HepG2 (cell line): ENCODE data around the gene ATG9A. TPM values are rescaled to one million over a fixed set of nuclear protein-coding genes. Genes with fewer than 3 reads are reported as not detected.

ENCODE experiments used
- ARHGAP35 ChIP-seq: sonication (generic); formaldehyde crosslinking; IDR thresholded peaks from 2 replicates; pipeline ENCODE4 v1.9.0; 2022; ENCODE audit warnings: mild to moderate bottlenecking, inconsistent platforms, moderate library complexity, missing genetic modification reagents, borderline replicate concordance
- ARID2 ChIP-seq: sonication (generic); formaldehyde crosslinking; IDR thresholded peaks from 2 replicates; pipeline ENCODE4 v1.8.1; 2022; ENCODE audit warnings: mild to moderate bottlenecking, missing genetic modification reagents, borderline replicate concordance
- ELF3 ChIP-seq: IDR thresholded peaks from 2 replicates; pipeline ENCODE4 v1.6.1; 2016; ENCODE audit warnings: missing genetic modification reagents, missing compliant biosample characterization
- FOXA1 ChIP-seq, 2 experiments: fragments of 450-650 bp in 1 of 2; sonication (generic) in 1 of 2; formaldehyde crosslinking in 1 of 2; IDR thresholded peaks; 2 replicates each; pipeline versions ENCODE4 v1.4.0 to v1.6.1; 2016 to 2020; ENCODE audit warnings: missing genetic modification reagents in 1 of 2
- GPN1 ChIP-seq: sonication (generic); formaldehyde crosslinking; IDR thresholded peaks from 2 replicates; pipeline ENCODE4 v1.5.1; 2020; ENCODE audit warnings: missing genetic modification reagents, borderline replicate concordance
- HOXA5 ChIP-seq: sonication (generic); formaldehyde crosslinking; IDR thresholded peaks from 2 replicates; pipeline ENCODE4 v1.4.0; 2020; ENCODE audit warnings: missing genetic modification reagents
- KMT2A ChIP-seq: sonication (generic); formaldehyde crosslinking; IDR thresholded peaks from 2 replicates; pipeline ENCODE4 v1.4.0; 2020; ENCODE audit warnings: missing genetic modification reagents
- MBD4 ChIP-seq: IDR thresholded peaks from 2 replicates; pipeline ENCODE4 v1.6.1; 2012; ENCODE audit warnings: low read length, inconsistent platforms, borderline replicate concordance
- MYC ChIP-seq: sonication (generic); formaldehyde crosslinking; IDR thresholded peaks from 2 replicates; pipeline ENCODE4 v1.9.0; 2021; ENCODE audit warnings: missing genetic modification reagents, borderline replicate concordance
- NFRKB ChIP-seq: fragments of 450-650 bp; IDR thresholded peaks from 2 replicates; pipeline ENCODE4 v1.6.1; 2017
- REL ChIP-seq: sonication (generic); formaldehyde crosslinking; conservative IDR thresholded peaks from 2 replicates; pipeline ENCODE4 v1.8.0; 2022; ENCODE audit warnings: mild to moderate bottlenecking, missing genetic modification reagents, moderate library complexity
- RORA ChIP-seq: sonication (generic); formaldehyde crosslinking; IDR thresholded peaks from 2 replicates; pipeline ENCODE4 v1.5.0; 2020; ENCODE audit warnings: mild to moderate bottlenecking, missing genetic modification reagents, moderate library complexity
- THAP11 ChIP-seq: IDR thresholded peaks from 2 replicates; pipeline ENCODE4 v1.6.1; 2016; ENCODE audit warnings: missing biosample characterization, missing genetic modification reagents
- ZBTB3 ChIP-seq: sonication (generic); formaldehyde crosslinking; IDR thresholded peaks from 2 replicates; pipeline ENCODE4 v1.4.0; 2020; ENCODE audit warnings: low read depth, mild to moderate bottlenecking, moderate library complexity, missing genetic modification reagents, borderline replicate concordance
- ZFY ChIP-seq: sonication (generic); formaldehyde crosslinking; IDR thresholded peaks from 2 replicates; pipeline ENCODE4 v1.4.0; 2020; ENCODE audit warnings: missing genetic modification reagents
- ZNF225 ChIP-seq: sonication (generic); formaldehyde crosslinking; IDR thresholded peaks from 2 replicates; pipeline ENCODE4 v1.4.0; 2020; ENCODE audit warnings: mild to moderate bottlenecking, missing genetic modification reagents
- ZNF430 ChIP-seq: sonication (generic); formaldehyde crosslinking; IDR thresholded peaks from 2 replicates; pipeline ENCODE4 v1.9.0; 2021; ENCODE audit warnings: mild to moderate bottlenecking, missing genetic modification reagents
- ZNF660 ChIP-seq: sonication (generic); formaldehyde crosslinking; IDR thresholded peaks from 2 replicates; pipeline ENCODE4 v1.5.1; 2020; ENCODE audit warnings: mild to moderate bottlenecking, low read depth, missing genetic modification reagents, borderline replicate concordance
- ZNF75D ChIP-seq: sonication (generic); formaldehyde crosslinking; IDR thresholded peaks from 2 replicates; pipeline ENCODE4 v1.8.1; 2023; ENCODE audit warnings: missing genetic modification reagents, mild to moderate bottlenecking, borderline replicate concordance
- ZNF83 ChIP-seq: sonication (generic); formaldehyde crosslinking; IDR thresholded peaks from 2 replicates; pipeline ENCODE4 v1.4.0; 2020; ENCODE audit warnings: missing genetic modification reagents, mild to moderate bottlenecking, borderline replicate concordance
- ZSCAN30 ChIP-seq: sonication (generic); formaldehyde crosslinking; IDR thresholded peaks from 2 replicates; pipeline ENCODE4 v1.5.0; 2020; ENCODE audit warnings: mild to moderate bottlenecking, missing genetic modification reagents
- ZZZ3 ChIP-seq: sonication (generic); formaldehyde crosslinking; IDR thresholded peaks from 2 replicates; pipeline ENCODE4 v1.4.0; 2020; ENCODE audit warnings: missing genetic modification reagents, mild to moderate bottlenecking, borderline replicate concordance
- polyA plus RNA-seq, 8 experiments: library from polyadenylated mRNA; depleted of rRNA in 3 of 8; stranded (reverse) in 7 of 8; unstranded in 1 of 8; fragments of >200 nt; fragmentation: Illumina TruSeq in 4 of 8; extraction: Trizol in 4 of 8; gene quantifications; 2 replicates each; pipeline versions ENCODE4 v1.2.1 to v1.2.3, GENCODE V29; 2011 to 2016; ENCODE audit warnings: low read depth in 4 of 8, missing spikeins in 1 of 8, mixed read lengths in 1 of 8; ENCODE audit not compliant: insufficient read depth in 1 of 8
- total RNA-seq, 5 experiments: library from RNA; depleted of rRNA; stranded (reverse); fragments of >200 nt; fragmentation: Illumina TruSeq; extraction: Trizol; gene quantifications; 2 replicates each; pipeline ENCODE4 v1.2.3, GENCODE V29; 2016; ENCODE audit warnings: low read depth in 1 of 5
- TF ChIP-seq, protein P1 (sequence below): sonication (generic); formaldehyde crosslinking; IDR thresholded peaks from 2 replicates; pipeline ENCODE4 v1.4.0; 2020; ENCODE audit warnings: missing genetic modification reagents
- TF ChIP-seq, protein P2 (sequence below): sonication (generic); formaldehyde crosslinking; IDR thresholded peaks from 2 replicates; pipeline ENCODE4; 2020; ENCODE audit warnings: missing genetic modification reagents, mild to moderate bottlenecking, borderline replicate concordance
- TF ChIP-seq, protein P3 (sequence below): IDR thresholded peaks from 2 replicates; pipeline ENCODE4 v1.6.1; 2016

Gene ATG9A
- total and polyA plus RNA-seq, 2 of the 13 experiments (the other 11 are each of a cell fraction or from before 2014, with no cell fraction given) = 35.0 to 131 TPM

- TF ChIP-seq RORA (CRISPR knock-in tag) (no peak), HOXA5 (no peak), ARHGAP35 (CRISPR knock-in tag) (no peak), ZNF660 (CRISPR knock-in tag) (no peak; the same call in 1 of the 2 replicates), ZSCAN30 (no peak), MYC (no peak), ZNF225 (CRISPR knock-in tag) (peak; percentile 60; the same call in 1 of the 2 replicates), ZNF75D (no peak), MBD4 (no peak), ZFY (CRISPR knock-in tag) (no peak), REL (CRISPR knock-in tag) (no peak; the same call in 1 of the 2 replicates), ZZZ3 (CRISPR knock-in tag) (no peak), ZBTB3 (CRISPR knock-in tag) (no peak), ZNF430 (CRISPR knock-in tag) (no peak), ZNF83 (peak; percentile 57; the same call in 1 of the 2 replicates), ARID2 (CRISPR knock-in tag) (peak; percentile 80; the same call in 1 of the 2 replicates), KMT2A (CRISPR knock-in tag) (no peak), THAP11 (CRISPR knock-in tag) (no peak), ELF3 (CRISPR knock-in tag) (no peak), GPN1 (CRISPR knock-in tag) (no peak), NFRKB (no peak), FOXA1 (IDR thresholded peaks at IDR 0.05) (no peak), FOXA1 (CRISPR knock-in tag; IDR thresholded peaks at IDR 0.05) (no peak)
- TF ChIP-seq, protein P1, sequence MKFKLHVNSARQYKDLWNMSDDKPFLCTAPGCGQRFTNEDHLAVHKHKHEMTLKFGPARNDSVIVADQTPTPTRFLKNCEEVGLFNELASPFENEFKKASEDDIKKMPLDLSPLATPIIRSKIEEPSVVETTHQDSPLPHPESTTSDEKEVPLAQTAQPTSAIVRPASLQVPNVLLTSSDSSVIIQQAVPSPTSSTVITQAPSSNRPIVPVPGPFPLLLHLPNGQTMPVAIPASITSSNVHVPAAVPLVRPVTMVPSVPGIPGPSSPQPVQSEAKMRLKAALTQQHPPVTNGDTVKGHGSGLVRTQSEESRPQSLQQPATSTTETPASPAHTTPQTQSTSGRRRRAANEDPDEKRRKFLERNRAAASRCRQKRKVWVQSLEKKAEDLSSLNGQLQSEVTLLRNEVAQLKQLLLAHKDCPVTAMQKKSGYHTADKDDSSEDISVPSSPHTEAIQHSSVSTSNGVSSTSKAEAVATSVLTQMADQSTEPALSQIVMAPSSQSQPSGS (CRISPR knock-in tag) = no peak
- TF ChIP-seq, protein P2, sequence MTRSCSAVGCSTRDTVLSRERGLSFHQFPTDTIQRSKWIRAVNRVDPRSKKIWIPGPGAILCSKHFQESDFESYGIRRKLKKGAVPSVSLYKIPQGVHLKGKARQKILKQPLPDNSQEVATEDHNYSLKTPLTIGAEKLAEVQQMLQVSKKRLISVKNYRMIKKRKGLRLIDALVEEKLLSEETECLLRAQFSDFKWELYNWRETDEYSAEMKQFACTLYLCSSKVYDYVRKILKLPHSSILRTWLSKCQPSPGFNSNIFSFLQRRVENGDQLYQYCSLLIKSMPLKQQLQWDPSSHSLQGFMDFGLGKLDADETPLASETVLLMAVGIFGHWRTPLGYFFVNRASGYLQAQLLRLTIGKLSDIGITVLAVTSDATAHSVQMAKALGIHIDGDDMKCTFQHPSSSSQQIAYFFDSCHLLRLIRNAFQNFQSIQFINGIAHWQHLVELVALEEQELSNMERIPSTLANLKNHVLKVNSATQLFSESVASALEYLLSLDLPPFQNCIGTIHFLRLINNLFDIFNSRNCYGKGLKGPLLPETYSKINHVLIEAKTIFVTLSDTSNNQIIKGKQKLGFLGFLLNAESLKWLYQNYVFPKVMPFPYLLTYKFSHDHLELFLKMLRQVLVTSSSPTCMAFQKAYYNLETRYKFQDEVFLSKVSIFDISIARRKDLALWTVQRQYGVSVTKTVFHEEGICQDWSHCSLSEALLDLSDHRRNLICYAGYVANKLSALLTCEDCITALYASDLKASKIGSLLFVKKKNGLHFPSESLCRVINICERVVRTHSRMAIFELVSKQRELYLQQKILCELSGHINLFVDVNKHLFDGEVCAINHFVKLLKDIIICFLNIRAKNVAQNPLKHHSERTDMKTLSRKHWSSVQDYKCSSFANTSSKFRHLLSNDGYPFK (CRISPR knock-in tag) = peak; percentile 36; the same call in 1 of the 2 replicates
- TF ChIP-seq, protein P3, sequence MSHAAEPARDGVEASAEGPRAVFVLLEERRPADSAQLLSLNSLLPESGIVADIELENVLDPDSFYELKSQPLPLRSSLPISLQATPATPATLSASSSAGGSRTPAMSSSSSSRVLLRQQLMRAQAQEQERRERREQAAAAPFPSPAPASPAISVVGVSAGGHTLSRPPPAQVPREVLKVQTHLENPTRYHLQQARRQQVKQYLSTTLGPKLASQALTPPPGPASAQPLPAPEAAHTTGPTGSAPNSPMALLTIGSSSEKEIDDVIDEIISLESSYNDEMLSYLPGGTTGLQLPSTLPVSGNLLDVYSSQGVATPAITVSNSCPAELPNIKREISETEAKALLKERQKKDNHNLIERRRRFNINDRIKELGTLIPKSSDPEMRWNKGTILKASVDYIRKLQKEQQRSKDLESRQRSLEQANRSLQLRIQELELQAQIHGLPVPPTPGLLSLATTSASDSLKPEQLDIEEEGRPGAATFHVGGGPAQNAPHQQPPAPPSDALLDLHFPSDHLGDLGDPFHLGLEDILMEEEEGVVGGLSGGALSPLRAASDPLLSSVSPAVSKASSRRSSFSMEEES (CRISPR knock-in tag) = no peak
These were observed 53.3 kb downstream of the ATG9A start (continued) for GRCh38 chr2:219175928-219176817.
